OCI-LY7 (cell line): ENCODE data around the gene KRT79. TPM values are rescaled to one million over a fixed set of nuclear protein-coding genes. Genes with fewer than 3 reads are reported as not detected.

Source experiments
- BruUV-seq: library from RNA; stranded (reverse); fragments of 400-500 nt; replicated peaks from 2 replicates; lab custom pipeline; 2021; lab: Mats Ljungman, UMichigan
- CTCF ChIA-PET: fragments of 300-600 bp; sonication (Branson Sonifier 250); formaldehyde crosslinking; loops from one replicate; lab custom pipeline; 2022; ENCODE audit warnings: antibody characterized with exemption; ENCODE audit not compliant: unreplicated experiment; lab: Charles Lee
- POLR2A ChIA-PET: fragments of 300-600 bp; sonication (Branson Sonifier 250); formaldehyde crosslinking; loops from one replicate; lab custom pipeline; 2022; ENCODE audit warnings: antibody characterized with exemption; lab: Charles Lee
- DNase-seq: peaks from one replicate; pipeline ENCODE4 v3.0.0-alpha.2; 2015; ENCODE audit warnings: low spot score
- H2AFZ ChIP-seq: fragments of 200-600 bp; sonication (generic), shearing (Covaris generic); 2 replicates; pipeline ENCODE4 v1.6.1; 2014; ENCODE audit warnings: mild to moderate bottlenecking, antibody characterized with exemption, low read length, moderate library complexity
- H3K27ac ChIP-seq: fragments of 200-600 bp; sonication (generic); 2 replicates; pipeline ENCODE4 v1.5.1; 2014; ENCODE audit warnings: mixed run types, low read depth, mild to moderate bottlenecking, moderate library complexity, low read length, inconsistent platforms; ENCODE audit not compliant: poor library complexity, severe bottlenecking
- H3K36me3 ChIP-seq: fragments of 200-600 bp; sonication (generic); 2 replicates; pipeline ENCODE4 v1.6.1; 2014; ENCODE audit warnings: mild to moderate bottlenecking, antibody characterized with exemption, low read length, moderate library complexity, mixed read lengths; ENCODE audit not compliant: insufficient read depth
- H3K4me1 ChIP-seq: fragments of 200-600 bp; sonication (generic); 2 replicates; pipeline ENCODE4 v1.5.1; 2014; ENCODE audit warnings: mild to moderate bottlenecking, low read length; ENCODE audit not compliant: insufficient read depth, poor library complexity, severe bottlenecking
- H3K4me2 ChIP-seq: fragments of 200-600 bp; sonication (generic); 2 replicates; pipeline ENCODE4 v1.6.1; 2014; ENCODE audit warnings: mild to moderate bottlenecking, low read length
- H3K4me3 ChIP-seq: fragments of 200-600 bp; sonication (generic); 2 replicates; pipeline ENCODE4 v1.5.1; 2014; ENCODE audit warnings: mild to moderate bottlenecking, low read depth, low read length; ENCODE audit not compliant: poor library complexity, severe bottlenecking
- H3K79me2 ChIP-seq: fragments of 200-600 bp; sonication (generic); 2 replicates; pipeline ENCODE4 v1.6.1; 2016; ENCODE audit warnings: low read depth, mild to moderate bottlenecking, low read length, moderate library complexity, mixed read lengths; ENCODE audit not compliant: insufficient read depth
- H3K9me2 ChIP-seq: fragments of 200-600 bp; sonication (generic); 2 replicates; pipeline ENCODE4 v1.6.1; 2016; ENCODE audit warnings: mild to moderate bottlenecking, low read length, mixed read lengths; ENCODE audit not compliant: insufficient read depth
- H3K9me3 ChIP-seq: fragments of 200-600 bp; sonication (generic); 2 replicates; pipeline ENCODE4 v1.6.1; 2014; ENCODE audit warnings: mild to moderate bottlenecking, mixed run types, low read length, mixed read lengths
- H4K20me1 ChIP-seq: fragments of 200-600 bp; sonication (generic); 2 replicates; pipeline ENCODE4 v1.6.1; 2014; ENCODE audit warnings: mild to moderate bottlenecking, antibody characterized with exemption, low read length, moderate library complexity, mixed read lengths; ENCODE audit not compliant: insufficient read depth
- CTCF ChIP-seq: fragments of 200-600 bp; sonication (generic); conservative IDR thresholded peaks from 2 replicates; pipeline ENCODE4 v1.5.1; 2014; ENCODE audit warnings: mild to moderate bottlenecking, antibody characterized with exemption, low read length, moderate library complexity, mixed read lengths
- EZH2phosphoT487 ChIP-seq: fragments of 200-600 bp; sonication (generic); IDR thresholded peaks from 2 replicates; pipeline ENCODE4 v1.6.1; 2018; ENCODE audit warnings: low read depth, borderline replicate concordance, mild to moderate bottlenecking, mixed run types, antibody characterized with exemption, low read length, moderate library complexity, mixed read lengths
- intact Hi-C: fragments of 100-400 bp; cut with micrococcal nuclease; formaldehyde crosslinking; loops from one replicate; pipeline ENCODE4 v1.10.0; 2022; ENCODE audit not compliant: unreplicated experiment
- total RNA-seq, 2 experiments: library from RNA; depleted of rRNA in 1 of 2; stranded (reverse); fragments of >200 nt in 1 of 2; shearing (Covaris generic) in 1 of 2; gene quantifications; 2 replicates each; pipeline ENCODE4 v1.2.3, GENCODE V29; 2014 to 2022

The KRT79 gene
- total RNA-seq, 2 experiments from 2014 or later: not detected

GRCh38 chr12:52867642-52868041 is 33.5 kb upstream of the KRT79 start:
- no peak overlapping the region for H3K4me2 ChIP-seq
- ChIA-PET CTCF (no interaction called here), POLR2A (no interaction called here)
- no peak for DNase-seq
- no peaks in the 10 kb centered on the region for H3K79me2 ChIP-seq
- H3K4me3 ChIP-seq: no peak overlapping the region
- H3K9me3 ChIP-seq: no peaks in the 10 kb centered on the region
- H3K36me3 ChIP-seq: no peaks in the 10 kb centered on the region
- H4K20me1 ChIP-seq: no peaks in the 10 kb centered on the region
- H3K9me2 ChIP-seq: no peaks in the 10 kb centered on the region
- BruUV-seq: no TSS peak
- intact Hi-C loops: loop anchor here (5.0 kb wide), 1 partner anchor 710 kb away; no protein-coding TSS in a partner anchor
- H3K27ac ChIP-seq: no peak overlapping the region
- no peak overlapping the region for H2AFZ ChIP-seq
- TF ChIP-seq EZH2phosphoT487 (no peak), CTCF (no peak)
- H3K4me1 ChIP-seq: peaks cover 17% of the 10 kb centered on the region

DNA sequence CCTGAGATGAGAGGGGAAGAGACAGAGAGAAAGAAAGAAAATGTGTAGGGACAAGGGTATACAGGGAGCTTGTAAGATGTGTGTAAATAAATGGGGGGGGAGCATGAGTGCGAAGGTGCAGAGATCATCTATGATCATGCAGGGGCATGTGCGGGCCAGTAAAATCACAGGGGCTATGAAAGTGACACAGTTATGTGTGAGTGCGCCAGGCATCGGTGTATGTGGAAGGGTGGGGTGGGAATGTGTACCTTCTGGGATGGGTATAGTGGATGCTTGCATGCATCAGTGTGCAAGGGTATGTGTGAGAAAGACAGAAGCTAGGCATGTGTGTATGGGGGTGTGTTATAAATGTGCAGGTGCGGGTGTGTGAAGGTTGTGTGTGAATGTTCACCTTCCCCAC is 33.0 kb upstream of the KRT79 start:
- BruUV-seq: no TSS peak
- H3K79me2 ChIP-seq: no peaks in the 10 kb centered on the region
- TF ChIP-seq CTCF (no peak), EZH2phosphoT487 (no peak)
- H3K36me3 ChIP-seq: no peaks in the 10 kb centered on the region
- no peak overlapping the region for H3K27ac ChIP-seq
- no peak overlapping the region for H3K4me2 ChIP-seq
- peaks cover 17% of the 10 kb centered on the region for H3K4me1 ChIP-seq
- H3K4me3 ChIP-seq: no peak overlapping the region
- no peak for DNase-seq
- no peaks in the 10 kb centered on the region for H3K9me3 ChIP-seq
- ChIA-PET POLR2A (no interaction called here), CTCF (no interaction called here)
- intact Hi-C loops: loop anchor here (5.0 kb wide), 1 partner anchor 710 kb away; no protein-coding TSS in a partner anchor
- H4K20me1 ChIP-seq: no peaks in the 10 kb centered on the region
- H3K9me2 ChIP-seq: no peaks in the 10 kb centered on the region
- no peak overlapping the region for H2AFZ ChIP-seq

DNA sequence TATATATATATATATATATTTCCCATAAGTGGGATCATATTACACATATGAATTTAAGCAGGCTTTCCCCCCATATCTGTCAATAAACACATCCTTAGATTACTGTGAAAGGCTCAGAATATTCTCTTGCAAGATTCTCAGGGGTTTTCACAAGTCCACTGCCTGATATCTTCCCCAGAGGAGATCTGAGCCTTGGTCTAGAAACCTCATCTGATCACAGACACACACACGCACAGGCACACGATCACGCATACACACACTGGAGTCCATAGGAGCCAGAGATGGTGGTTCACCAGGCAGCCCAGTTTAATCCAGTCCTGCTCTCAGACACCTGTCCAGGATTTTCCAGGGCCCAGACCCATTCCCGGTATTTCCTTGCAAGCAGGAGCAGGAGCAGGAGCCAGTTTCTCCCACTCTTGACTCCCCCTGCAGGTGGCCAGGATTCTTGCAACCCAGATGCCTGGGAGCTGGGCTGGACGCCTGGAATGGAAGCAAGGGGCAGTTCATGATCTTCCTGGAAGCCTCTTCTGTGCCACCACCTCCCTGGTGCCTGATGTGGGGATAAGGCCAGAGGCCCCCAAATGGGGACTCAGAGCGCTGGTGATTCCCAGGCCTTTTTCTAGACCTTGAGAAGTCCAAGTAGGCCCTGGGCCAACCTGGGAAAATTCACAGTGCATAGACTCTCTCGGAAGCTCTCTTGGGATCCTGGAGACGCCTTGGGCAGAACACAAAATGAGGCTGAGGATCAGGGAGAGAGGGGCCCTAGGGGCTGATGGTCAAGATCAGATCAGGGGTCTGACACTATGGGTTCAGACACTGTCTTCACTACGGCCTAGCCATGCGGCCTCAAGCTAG is 31.2 kb upstream of the KRT79 start:
- Histone ChIP-seq H3K27ac (no peak overlapping the region), H3K79me2 (no peaks in the 10 kb centered on the region), H2AFZ (no peak overlapping the region), H3K4me3 (no peak overlapping the region), H3K9me3 (no peaks in the 10 kb centered on the region), H3K36me3 (no peaks in the 10 kb centered on the region), H3K4me1 (peaks cover 12% of the 10 kb centered on the region), H4K20me1 (no peaks in the 10 kb centered on the region), H3K9me2 (no peaks in the 10 kb centered on the region), H3K4me2 (no peak overlapping the region)
- CTCF ChIA-PET: no interaction called here
- no TSS peak for BruUV-seq
- intact Hi-C loops: loop anchor here (5.0 kb wide), 1 partner anchor 708 kb away; no protein-coding TSS in a partner anchor
- DNase-seq: peak; percentile 25
- no peak for TF ChIP-seq EZH2phosphoT487
- TF ChIP-seq CTCF: peak; percentile 83
- POLR2A ChIA-PET: no interaction called here
